ENCODE results near the gene NBEAL2.

DNA sequence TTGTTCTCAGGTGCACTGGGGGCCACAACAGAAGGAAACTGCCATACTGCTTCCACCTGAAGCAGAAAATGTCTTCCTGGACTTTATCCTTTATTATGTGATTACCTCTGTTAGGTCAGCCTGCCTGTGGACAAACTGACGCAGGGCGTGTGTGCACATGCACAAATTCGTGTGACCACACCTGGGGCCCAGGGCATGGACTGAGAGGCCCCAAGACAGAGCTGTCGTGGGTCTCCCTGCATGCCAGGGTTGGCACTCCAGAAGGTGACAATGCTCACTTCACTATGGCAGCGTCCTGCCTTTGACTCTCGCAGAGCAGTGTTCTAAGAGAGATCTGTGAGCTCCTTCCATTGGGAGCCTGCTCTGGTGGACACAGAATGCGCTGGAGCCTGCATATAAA lies 37.4 kb upstream of the NBEAL2 start:
- TF ChIP-seq, protein P1, sequence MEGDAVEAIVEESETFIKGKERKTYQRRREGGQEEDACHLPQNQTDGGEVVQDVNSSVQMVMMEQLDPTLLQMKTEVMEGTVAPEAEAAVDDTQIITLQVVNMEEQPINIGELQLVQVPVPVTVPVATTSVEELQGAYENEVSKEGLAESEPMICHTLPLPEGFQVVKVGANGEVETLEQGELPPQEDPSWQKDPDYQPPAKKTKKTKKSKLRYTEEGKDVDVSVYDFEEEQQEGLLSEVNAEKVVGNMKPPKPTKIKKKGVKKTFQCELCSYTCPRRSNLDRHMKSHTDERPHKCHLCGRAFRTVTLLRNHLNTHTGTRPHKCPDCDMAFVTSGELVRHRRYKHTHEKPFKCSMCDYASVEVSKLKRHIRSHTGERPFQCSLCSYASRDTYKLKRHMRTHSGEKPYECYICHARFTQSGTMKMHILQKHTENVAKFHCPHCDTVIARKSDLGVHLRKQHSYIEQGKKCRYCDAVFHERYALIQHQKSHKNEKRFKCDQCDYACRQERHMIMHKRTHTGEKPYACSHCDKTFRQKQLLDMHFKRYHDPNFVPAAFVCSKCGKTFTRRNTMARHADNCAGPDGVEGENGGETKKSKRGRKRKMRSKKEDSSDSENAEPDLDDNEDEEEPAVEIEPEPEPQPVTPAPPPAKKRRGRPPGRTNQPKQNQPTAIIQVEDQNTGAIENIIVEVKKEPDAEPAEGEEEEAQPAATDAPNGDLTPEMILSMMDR (IDR thresholded peaks at IDR 0.05 in 4 of 5, conservative IDR thresholded peaks at IDR 0.05 in 1 of 5), result no peak
- no peak for TF ChIP-seq POLR2A (IDR thresholded peaks at IDR 0.05)

Data from gastrocnemius medialis (tissue), 4 donors.